HG03103 (cell line): ENCODE data around the gene TMCO5A.
"Not testable (repeated sequence)": the region's sequence is repeated elsewhere in the genome, so short reads cannot be mapped to it uniquely, and the experiment has no call there.

Experiments
- ATAC-seq: cut with Tn5 transposase; IDR thresholded peaks from one replicate; pipeline ENCODE4 v1.9.1; 2021; ENCODE audit warnings: low read depth; ENCODE audit not compliant: unreplicated experiment

TMCO5A gene

DNA sequence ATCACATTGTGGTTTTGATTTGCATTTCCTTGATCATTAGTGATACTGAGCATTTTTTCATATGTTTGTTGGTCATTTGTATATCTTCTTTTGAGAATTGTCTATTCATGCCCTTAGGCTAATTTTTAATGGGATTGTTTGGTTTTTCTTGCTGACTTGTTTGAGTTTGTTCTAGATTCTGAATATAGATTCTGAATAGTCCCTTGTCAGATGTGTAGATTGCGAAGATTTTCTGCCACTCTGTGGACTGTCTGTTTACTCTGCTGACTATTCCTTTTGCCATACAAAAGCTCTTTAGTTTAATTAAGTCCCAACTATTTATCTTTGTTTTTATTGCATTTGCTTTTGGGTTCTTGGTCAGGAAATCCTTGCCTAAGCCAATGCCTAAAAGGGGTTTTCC lies 26.3 kb downstream of the TMCO5A start:
- not testable (repeated sequence) for ATAC-seq

DNA sequence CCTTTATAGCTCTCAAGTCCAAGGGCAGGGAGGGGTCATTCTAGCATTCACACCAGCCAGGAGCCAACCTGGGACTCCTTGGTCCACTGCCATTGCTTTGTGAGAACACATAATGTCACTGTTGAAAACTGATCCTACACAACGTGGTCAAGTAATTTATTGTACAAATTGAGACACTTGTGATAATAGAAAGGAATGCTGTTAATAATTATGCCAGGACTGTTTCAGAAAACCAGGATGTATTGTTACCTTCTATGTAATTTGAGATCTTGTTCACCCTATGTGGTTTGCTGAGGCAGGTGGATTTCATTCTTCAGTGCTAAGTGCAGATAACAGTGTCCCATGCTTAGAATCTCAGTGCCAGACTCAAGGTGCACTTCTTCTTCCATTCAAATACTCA lies 33.3 kb downstream of the TMCO5A start:
- no peak for ATAC-seq

DNA sequence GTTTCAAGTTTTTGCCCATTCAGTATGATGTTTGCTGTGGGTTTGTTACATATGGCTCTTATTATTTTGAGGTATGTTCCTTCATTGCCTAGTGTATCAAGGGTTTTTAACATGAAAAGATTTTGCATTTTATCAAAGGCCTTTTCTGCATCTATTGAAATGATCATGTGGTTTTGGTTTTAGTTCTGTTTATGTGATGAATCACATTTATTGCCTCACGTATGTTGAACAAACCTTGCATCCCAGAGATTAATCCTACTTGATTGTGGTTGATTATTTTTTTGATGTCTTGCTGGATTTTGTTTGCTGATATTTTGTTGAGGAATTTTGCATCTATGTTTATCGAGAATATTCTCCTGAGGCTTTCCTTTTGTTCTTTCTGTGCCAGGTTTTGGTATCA lies 39.4 kb downstream of the TMCO5A start:
- no peak for ATAC-seq

DNA sequence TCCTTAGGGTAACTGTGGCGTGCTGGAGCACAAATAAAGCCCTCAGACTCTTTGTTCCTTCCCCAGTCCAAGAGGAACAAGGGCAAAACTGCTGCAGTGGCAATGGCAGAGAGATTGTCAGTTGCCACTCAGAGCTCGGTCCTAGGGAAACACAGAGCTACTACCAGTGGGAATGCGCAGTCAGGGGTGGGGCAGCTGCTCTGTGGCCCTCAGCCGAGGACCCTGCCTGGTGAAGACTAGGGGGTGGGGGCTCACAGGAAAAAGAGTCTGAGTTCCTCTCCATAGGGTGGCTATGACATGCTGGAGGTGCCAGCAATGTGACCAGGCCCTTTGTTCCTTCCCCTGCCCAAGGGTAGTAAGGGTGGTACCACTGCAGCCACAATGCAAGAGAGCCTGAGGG lies 43.8 kb downstream of the TMCO5A start:
- ATAC-seq, result no peak

DNA sequence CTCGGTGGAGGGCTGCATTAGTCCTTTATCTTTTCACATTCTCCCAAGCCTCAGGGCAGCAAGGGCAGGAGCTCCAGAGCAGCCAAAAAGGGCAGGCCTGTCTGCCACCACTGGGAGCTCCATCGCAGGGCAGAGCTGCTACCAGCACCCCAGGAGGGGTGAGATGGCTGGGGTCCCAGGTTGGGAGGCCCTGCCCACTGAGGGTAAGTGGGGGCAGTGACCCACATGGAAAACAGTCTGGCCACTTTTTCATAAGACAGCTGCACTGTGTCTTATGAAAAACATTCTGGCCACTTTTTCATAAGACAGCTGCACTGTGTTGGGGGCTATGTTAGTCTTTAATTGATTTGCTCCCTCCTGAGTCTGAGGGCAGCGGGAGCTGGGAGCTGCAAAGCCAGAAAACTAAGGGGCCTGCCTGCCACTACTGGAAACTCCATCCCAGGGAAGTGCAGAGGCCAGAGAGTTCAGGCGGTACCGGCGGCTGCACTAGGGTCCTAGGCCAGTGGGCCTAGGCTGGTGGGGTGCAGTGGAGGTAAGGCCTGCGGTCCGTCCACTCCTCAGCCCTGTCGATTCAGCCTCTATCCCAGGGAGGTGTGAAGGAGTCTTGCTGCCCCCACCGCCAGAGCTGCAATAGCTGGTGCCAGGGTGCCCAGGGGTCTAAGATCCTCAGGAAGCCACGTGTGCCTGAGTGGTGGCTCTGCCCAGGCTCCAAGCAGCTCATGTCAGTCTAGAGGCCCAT lies 45.4 kb downstream of the TMCO5A start:
- no peak for ATAC-seq

DNA sequence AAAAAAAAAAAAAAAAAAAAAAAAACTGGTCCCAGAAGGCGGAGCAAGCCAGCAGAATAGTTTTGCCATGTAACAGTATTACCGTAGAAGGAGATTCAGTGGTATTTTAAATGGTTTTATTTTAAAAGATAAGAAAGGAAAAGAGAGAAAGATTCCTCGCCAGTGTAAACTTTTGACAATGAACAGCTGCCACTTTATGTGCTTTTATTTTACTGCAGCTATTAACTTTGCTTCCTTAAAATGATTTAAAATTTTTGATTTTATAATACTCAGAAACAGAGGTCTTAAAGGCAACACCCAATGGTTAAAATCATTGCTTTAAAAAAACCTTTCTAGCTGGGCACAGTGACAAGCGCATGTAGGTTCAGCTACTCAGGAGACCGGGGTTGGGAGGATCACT lies 46.8 kb downstream of the TMCO5A start:
- ATAC-seq, result no peak

DNA sequence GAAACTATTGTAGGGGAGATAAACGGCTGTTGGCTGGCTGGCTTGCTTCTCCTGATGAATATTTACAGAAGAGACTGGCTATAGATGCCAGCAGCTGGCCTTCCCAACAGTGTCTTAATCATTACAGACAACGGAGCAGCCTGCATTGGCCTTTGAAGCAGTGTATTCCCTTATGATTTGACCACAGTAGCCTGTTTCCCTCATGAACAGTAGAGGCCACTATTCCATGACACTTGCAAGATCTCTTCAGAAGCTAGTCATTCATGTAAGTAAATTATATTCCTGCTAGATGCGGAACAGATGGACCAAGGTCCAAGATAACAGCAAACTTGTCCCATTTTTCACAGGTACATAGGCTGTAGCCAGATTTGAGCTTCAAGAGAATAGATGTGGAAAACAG lies 47.3 kb downstream of the TMCO5A start:
- no peak for ATAC-seq

DNA sequence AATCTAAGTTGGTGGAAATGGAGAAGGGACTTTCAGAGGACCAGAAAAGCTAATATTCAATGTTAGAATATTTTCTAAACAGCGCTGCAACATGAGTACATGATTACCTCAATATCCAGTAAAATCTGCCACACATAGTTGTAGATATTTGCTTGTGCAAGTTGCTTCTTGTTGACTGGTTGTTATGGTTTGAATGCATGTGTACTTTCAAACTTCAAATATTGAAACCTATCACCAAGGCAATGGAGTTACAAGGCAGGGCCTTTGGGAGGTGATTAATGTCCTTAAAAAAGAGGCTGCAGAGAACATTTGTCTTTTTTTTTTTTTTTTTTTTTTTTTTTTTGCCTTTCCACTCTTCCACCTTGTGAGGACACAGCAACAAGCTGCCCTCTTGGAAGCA lies 49.9 kb downstream of the TMCO5A start:
- no peak for ATAC-seq

DNA sequence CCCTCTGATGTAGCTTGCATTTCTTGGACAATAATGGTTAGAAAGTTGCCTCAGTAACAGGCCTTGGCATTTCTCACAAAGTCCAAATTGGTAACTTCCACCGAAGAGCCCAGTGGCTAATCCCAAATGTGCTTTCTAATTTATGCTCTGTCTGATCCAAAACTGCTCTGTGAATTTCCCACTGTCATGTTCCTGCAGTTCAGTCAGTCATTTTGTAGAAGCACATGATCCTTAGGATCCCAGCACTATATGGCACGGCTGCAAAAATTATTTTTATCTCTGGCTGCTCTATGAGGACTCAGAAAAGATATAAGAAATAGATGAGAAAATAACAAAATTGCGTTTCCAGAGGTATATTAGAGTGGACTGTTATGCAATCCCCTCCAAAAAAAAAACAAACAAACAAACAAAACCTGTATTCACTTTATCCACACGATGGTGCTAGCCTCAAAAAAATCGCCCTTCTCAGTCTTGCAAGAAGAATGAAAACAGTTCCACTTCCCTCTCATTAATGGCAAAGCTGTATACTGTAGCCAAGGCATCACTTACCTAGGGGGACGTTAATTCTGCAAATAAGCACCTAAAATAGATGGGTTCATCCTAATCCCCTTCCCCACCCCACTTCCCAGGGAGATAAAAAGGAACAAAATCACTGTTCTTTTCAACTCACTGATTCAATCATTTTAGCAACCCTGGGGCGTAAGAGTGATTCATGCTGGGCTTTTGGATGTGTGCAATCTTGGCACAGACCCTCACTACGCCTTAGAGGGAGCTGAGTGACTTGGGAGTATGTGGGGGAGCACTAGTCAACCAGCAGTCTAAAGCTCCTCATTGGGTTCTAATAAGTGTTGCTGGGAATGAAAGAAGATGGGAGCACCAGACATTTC lies 61.3 kb downstream of the TMCO5A start:
- no peak for ATAC-seq
